GM21619 (cell line): ENCODE data around the gene KBTBD6.
"Not testable (repeated sequence)": the region's sequence is repeated elsewhere in the genome, so short reads cannot be mapped to it uniquely, and the experiment has no call there.

Experiments
- ATAC-seq: cut with Tn5 transposase; IDR thresholded peaks from one replicate; pipeline ENCODE4 v1.9.1; 2021; ENCODE audit not compliant: unreplicated experiment

Gene KBTBD6

GRCh38 chr13:41132512-41133152 lies at the start of gene KBTBD6:
Gene KBTBD6, minus strand, starts transcription at chr13:41132802. Its CDS starts 291 bp downstream, at chr13:41132511.
- ATAC-seq, result peak; percentile 93

- no peak for ATAC-seq
Measured at GRCh38 chr13:41182231-41182630, 49.6 kb upstream of the KBTBD6 start.

GRCh38 chr13:41179593-41180250 lies 47.1 kb upstream of the KBTBD6 start:
- no peak for ATAC-seq

GRCh38 chr13:41178040-41178439 lies 45.4 kb upstream of the KBTBD6 start:
- ATAC-seq, result no peak

GRCh38 chr13:41177616-41178015 lies 45.0 kb upstream of the KBTBD6 start:
- ATAC-seq, result no peak

- not testable (repeated sequence) for ATAC-seq
Measured at GRCh38 chr13:41175576-41175975, 43.0 kb upstream of the KBTBD6 start.

- no peak for ATAC-seq
Measured at GRCh38 chr13:41162151-41162550, 29.5 kb upstream of the KBTBD6 start.

- no peak for ATAC-seq
Measured at GRCh38 chr13:41159174-41159573, 26.6 kb upstream of the KBTBD6 start.

- ATAC-seq, result no peak
Measured at GRCh38 chr13:41157048-41157717, 24.6 kb upstream of the KBTBD6 start.

- no peak for ATAC-seq
Measured at GRCh38 chr13:41156620-41157019, 24.0 kb upstream of the KBTBD6 start.

GRCh38 chr13:41154042-41154441 lies 21.4 kb upstream of the KBTBD6 start:
- ATAC-seq, result no peak

- no peak for ATAC-seq
Measured at GRCh38 chr13:41152005-41152404, 19.4 kb upstream of the KBTBD6 start.

- no peak for ATAC-seq
Measured at GRCh38 chr13:41150058-41150457, 17.5 kb upstream of the KBTBD6 start.

- ATAC-seq, result no peak
Measured at GRCh38 chr13:41148419-41149283, 16.0 kb upstream of the KBTBD6 start.

GRCh38 chr13:41145136-41145908 lies 12.7 kb upstream of the KBTBD6 start:
- no peak for ATAC-seq

GRCh38 chr13:41144576-41144975 lies 12.0 kb upstream of the KBTBD6 start:
- ATAC-seq, result no peak

- ATAC-seq, result no peak
Measured at GRCh38 chr13:41139296-41139966, 6.8 kb upstream of the KBTBD6 start.

GRCh38 chr13:41137951-41138350 lies 5.3 kb upstream of the KBTBD6 start:
- no peak for ATAC-seq

GRCh38 chr13:41137241-41137640 lies 4.6 kb upstream of the KBTBD6 start:
- no peak for ATAC-seq
